Stimulated activated CD8-positive, alpha-beta memory T cell treated with anti-CD3 and anti-CD28 coated beads, Interleukin-7, amount 100 ng/mL, for 48 hours (primary cell): Measurements from ENCODE around the gene THAP3.
"Not testable (repeated sequence)": the region's sequence is repeated elsewhere in the genome, so short reads cannot be mapped to it uniquely, and the experiment has no call there.

Source experiments
- DNase-seq, 2 donors: peaks; one replicate each; pipeline ENCODE4 v3.0.0-alpha.2; 2020; ENCODE audit warnings: low read depth in 1 of 2; ENCODE audit errors: extremely low read depth in 1 of 2

The THAP3 gene

GRCh38 chr1:6590046-6590445 lies 34.6 kb upstream of the THAP3 start:
- DNase-seq: no peak

- no peak for DNase-seq
Measured at GRCh38 chr1:6591222-6591621, 33.4 kb upstream of the THAP3 start.

- DNase-seq: no peak
Measured at GRCh38 chr1:6591644-6592043, 33.0 kb upstream of the THAP3 start.

- no peak for DNase-seq
Measured at GRCh38 chr1:6592441-6592840, 32.2 kb upstream of the THAP3 start.

- DNase-seq: no peak
Measured at GRCh38 chr1:6592865-6593593, 31.6 kb upstream of the THAP3 start.

GRCh38 chr1:6593810-6594209 lies 30.9 kb upstream of the THAP3 start:
- DNase-seq: no peak

- DNase-seq: no peak
Measured at GRCh38 chr1:6594977-6595740, 29.5 kb upstream of the THAP3 start.

GRCh38 chr1:6596351-6596750 lies 28.3 kb upstream of the THAP3 start:
- DNase-seq: no peak

GRCh38 chr1:6596886-6597776 lies 27.5 kb upstream of the THAP3 start:
- DNase-seq: no peak

GRCh38 chr1:6597777-6598131 lies 26.9 kb upstream of the THAP3 start:
- DNase-seq: no peak

- peak in 1 of 2 donors; percentile 69 for DNase-seq
Measured at GRCh38 chr1:6599141-6599975, 25.3 kb upstream of the THAP3 start.

GRCh38 chr1:6599991-6600390 lies 24.7 kb upstream of the THAP3 start:
- not testable (repeated sequence) for DNase-seq

- DNase-seq: no peak
Measured at GRCh38 chr1:6600410-6601048, 24.1 kb upstream of the THAP3 start.

GRCh38 chr1:6601049-6601922 lies 23.4 kb upstream of the THAP3 start:
- peak in 1 of 2 donors; percentile 88 for DNase-seq

- DNase-seq: no peak
Measured at GRCh38 chr1:6601923-6602668, 22.6 kb upstream of the THAP3 start.

GRCh38 chr1:6602669-6603237 lies 21.9 kb upstream of the THAP3 start, which contains the start of gene KLHL21:
KLHL21 (minus strand) TSS chr1:6602869; CDS start chr1:6602817, 52 bp downstream.
- DNase-seq: peak; percentile 80 to 87

GRCh38 chr1:6603238-6603914 lies 21.3 kb upstream of the THAP3 start:
- DNase-seq: peak in 1 of 2 donors; percentile 57
